Activated gamma-delta T cell treated with anti-CD3 and anti-CD28 coated beads, Interleukin-2, amount 50 U/mL, for 16 hours (primary cell): ENCODE results near the gene AIG1.
"Not testable (repeated sequence)": the region's sequence is repeated elsewhere in the genome, so short reads cannot be mapped to it uniquely, and the experiment has no call there.

Experiments used
- DNase-seq: peaks from one replicate; pipeline ENCODE4 v3.0.0-alpha.2; 2020; ENCODE audit warnings: low read depth

Gene AIG1

DNA sequence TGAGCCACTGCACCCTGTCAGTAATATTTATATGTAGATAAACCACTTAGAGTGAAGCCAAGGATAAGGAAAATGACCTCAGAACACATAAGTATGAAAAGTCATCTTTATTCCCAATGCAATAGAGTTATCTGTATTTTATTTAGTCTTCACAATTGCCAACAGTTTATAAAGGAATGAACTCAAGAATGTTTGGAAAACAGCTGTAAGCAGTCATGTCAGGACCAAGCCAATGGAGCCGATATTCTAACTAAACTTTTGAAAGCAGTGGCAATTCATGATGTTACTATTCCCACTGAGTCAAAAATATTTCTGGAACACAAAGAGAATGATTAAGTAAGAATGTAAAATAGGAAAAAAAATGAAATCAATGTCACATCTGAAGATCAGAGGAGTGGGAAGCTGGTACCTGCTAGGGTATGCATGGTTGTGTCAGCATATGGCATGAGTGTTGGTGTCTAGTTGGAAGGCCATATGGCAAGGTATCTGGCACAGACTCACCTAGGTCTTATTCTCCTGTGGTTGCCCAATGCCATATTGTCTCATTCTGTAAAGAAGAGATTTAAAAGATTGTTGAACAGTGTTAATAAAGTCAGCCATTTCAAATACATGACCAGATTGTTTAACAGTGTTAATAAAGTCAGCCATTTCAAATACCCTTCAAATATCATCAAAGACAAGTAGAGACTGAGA lies 271.6 kb downstream of the AIG1 start:
- no peak for DNase-seq

DNA sequence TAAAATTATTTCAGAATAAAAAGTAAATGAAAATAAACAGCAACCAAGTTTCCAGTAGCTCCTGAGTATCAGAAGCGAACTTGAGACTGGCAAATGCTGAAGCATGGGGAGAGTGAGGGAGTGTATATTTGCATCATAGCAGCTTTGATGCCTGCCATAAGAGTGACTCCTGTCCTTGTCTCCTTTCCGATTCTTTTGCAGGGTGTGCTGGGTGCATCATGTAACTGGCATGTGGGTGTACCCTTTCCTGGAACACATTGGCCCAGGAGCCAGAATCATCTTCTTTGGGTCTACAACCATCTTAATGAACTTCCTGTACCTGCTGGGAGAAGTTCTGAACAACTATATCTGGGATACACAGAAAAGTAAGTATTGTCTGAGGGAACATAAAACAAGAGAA lies 272.4 kb downstream of the AIG1 start:
- DNase-seq: no peak

DNA sequence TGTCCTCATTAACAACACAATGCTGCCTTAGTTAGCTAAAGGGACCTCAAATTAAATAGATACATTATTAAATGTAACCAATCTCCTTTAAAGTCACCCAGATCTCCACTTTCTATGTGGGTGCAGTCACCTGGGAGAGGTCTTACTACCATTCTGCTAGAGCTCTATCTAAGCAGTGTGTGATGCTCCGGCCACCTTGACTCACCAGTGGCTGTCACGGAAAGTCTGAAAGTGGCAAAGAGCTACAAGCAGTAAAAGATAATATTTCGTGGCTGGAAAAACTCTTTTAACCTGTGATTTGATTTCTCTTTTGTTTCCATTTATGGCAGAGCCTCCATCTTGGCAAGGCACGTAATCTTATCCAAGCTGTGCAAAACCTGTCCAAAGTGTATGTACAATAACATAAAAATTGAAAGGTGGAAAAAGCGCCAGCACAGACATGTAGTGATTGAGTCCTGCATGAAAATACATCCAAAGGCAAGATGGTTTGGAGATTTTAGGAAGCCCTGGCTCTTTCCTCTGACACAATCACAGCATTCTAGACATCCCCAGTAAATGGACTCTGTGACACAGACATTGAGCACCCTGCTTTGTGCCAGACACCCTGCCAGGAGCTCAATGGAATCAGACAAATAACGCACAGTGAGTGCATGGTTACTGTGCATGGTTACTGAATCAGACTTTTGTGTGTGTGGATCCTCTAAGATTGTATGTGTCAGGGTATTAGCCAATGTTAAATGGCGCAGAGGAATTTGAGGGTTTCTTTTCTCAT lies 273.2 kb downstream of the AIG1 start:
- DNase-seq: no peak

DNA sequence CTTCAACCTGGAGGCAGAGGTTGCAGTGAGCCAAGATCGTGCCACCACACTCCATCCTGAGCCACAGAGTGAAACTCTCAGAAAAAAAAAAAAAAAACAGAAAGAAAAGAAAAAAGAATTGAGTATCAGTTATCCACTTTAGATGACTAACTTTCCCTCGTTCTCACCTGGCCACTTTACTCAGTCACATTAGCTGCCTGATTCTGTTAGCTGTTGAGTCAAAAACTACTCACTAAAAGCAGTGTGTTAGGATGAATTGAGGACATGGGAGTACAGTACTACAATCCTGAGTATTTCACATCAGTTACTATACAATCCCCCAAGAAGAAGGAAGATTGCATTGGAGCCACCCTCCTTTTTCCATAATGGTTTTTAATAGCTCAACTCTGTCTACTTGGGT lies 275.2 kb downstream of the AIG1 start:
- no peak for DNase-seq

DNA sequence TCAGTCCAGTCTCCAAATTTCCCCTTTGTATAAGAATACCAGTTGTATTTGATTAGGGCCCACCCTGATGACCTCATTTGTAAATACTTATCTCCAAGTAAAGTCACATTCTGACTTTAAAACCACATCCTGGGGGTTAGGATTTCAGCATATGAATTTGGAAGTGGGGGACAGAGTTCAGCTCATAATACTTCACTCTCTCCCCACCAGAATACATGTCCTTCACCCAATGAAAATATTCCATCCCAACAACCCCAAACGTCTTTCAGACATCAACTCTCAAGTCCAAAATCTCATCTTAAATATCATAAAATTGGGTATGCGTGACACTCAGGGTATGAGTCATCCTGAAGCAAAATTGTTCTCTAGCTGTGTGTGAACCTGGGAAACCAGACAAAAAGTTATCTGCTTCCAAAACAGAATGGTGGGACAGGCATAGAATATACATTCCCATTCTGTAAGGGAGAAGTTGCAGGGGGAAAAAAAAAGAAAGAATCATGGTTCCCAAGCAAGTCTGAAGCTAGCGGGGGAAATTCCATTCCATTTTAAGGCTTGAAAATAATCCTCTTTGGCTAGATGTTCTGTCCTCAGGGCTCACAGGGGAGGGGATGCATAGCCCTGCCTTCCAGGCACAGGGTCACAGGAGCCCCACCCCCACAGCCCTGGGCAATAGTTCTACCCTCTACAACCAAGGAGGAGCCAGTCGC lies 275.9 kb downstream of the AIG1 start:
- no peak for DNase-seq

DNA sequence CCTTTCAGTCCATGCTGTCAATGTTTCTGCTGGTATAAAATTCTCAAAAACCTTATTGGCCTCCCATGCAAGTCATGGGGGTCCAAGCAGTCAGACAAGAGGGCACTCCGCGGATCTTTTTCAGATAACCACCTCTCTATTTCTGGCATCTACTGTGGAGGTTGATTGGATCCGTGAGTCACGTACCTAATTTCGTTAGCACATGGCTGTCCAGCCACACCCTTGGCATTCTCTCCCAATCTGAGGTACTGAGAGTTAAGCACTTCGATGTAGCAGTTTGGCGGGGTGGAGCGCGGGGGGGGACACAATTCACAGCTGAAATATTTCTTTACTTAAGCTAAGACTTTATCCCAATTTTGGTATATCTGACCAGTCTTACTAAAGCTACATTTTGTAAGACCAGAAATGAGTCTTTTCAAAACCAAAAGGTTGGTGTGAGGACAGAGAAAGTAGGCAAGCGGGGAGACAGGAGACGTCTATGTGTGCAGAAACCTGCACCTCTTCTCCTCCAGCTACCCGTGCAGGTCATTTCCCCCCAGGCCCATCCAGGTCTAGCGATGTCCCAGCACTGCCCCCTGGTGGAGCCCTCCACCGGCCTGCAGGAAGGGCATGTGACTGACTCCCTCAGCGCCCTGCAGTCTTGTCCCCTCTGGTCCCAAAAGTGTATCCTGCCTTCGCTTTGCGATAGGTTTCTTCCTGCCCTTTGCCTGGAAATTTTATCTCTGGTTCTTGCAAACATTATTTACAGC lies 276.7 kb downstream of the AIG1 start:
- DNase-seq: peak; percentile 27

DNA sequence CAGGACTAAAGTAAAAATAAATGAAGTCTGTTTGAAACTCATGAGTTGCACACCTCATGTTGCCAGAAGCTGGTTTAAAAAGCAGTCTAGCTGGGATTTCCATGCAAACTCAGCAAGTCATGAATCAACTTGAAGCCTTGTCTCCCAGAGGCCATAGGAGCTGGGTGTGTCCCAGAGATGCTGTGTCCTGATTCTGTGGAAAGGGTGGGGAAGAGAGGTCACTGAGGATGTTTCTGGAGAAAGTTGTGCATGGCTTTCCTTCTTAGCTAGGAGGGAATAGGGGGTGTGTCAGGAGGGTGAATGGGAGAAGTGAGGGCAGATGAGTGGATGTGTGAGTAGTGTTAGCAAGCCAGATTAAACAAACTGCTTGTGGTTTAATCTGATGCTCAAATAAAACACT lies 278.5 kb downstream of the AIG1 start:
- no peak for DNase-seq

DNA sequence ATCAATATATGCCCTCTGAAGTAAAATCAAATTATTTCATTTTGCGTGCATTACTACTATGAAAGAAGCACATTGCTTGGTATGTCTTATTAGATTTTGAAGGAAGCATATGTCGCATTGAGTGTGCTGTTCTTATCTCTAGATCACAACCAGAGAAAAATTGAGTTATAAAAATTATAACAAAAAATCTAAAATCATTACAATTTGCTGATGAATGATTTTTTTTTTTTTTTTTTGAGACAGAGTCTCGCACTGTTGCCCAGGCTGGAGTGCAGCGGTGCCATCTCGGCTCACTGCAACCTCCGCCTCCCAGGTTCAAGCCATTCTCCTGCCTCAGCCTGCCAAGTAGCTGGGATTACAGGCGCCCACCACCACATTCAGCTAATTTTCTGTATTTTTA lies 284.8 kb downstream of the AIG1 start:
- DNase-seq: not testable (repeated sequence)

DNA sequence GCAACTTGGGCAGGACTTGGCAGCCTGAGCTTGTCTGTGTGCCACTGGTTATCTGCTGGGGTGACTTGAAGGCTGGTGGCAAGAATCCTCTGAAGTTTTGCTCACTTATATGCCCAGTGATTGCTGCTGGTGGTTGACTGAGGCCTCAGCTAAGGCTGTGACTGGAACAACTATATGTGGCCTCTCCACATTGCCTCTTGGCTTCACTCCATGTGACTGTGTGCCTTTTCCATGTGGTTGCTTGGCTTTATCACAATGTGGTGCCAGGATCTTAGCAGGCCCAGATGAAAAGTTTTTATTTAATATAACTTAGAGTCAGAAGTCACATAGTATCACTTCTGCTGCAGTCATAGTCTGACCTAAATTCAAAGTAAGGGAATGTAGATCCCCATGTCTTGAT lies 285.3 kb downstream of the AIG1 start:
- no peak for DNase-seq

DNA sequence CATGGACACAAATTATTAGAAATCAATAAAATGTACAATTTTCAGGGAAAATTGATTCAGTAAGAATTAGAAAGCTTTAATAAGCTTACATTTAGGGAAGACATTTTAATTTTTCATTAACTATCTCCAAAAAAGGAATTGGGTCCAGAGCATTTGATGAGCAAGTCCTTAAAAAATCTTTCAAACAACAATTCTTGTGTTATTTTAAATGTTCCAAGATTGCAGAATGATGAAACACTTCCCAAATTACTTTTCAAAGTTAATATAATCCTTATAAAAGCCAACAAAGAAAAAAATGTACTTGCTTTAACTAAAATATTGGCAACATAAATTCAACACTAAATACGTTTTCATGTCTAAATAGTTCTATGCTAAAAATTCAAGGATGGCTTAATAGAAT lies 287.8 kb downstream of the AIG1 start:
- no peak for DNase-seq

DNA sequence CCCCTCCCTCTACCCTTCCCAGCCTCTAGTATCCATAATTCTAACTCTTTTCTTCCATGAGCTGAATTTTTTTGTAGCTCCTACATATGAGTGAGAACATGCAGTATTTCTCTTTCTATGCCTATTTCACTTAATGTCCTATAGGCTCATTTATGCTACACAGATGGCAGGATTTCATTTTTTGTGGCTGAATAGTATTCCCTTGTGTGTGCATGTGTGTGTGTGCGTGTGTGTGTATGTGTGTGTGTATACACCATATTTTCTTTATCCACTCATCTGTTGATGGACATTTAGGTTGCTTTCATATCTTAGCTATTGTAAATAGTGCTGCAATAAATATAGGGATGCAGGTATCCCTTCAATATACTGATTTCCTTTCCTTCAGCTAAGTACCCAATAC lies 288.8 kb downstream of the AIG1 start:
- no peak for DNase-seq

DNA sequence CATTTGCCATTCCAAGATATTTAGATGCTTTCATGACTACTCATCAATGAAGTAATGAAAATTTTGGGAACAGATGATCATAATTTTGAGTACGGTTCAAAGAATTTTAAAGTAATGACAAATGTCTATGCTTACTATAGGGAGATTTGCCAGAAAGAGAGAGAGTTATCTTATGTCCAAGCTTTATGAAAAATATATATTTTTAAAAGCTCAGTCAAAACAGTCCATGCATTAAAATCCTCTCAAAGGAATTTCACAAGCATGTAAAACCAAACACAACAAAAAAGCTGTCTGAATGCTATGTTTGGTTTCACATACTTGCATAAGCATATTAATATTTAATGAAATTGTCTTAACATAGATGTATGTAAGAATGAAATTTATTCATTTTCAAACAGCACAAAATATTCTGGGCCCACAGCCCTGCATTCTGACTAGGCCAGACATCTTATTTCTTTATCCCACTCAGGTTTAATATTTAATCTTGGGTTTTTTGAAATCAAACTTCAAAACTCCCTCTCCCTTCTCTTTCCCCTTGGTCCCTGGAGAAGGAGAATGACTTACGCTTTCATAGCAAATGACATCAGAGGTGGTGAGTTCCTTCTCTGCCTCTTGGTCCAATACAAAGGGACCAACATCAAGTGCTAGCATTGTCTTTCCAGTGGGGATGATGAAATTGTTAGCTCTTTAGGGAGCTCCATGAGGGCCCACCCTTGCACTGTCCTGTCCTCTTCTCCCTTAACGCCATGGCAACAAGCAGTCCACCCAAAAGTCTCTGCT lies 295.6 kb downstream of the AIG1 start:
- no peak for DNase-seq

DNA sequence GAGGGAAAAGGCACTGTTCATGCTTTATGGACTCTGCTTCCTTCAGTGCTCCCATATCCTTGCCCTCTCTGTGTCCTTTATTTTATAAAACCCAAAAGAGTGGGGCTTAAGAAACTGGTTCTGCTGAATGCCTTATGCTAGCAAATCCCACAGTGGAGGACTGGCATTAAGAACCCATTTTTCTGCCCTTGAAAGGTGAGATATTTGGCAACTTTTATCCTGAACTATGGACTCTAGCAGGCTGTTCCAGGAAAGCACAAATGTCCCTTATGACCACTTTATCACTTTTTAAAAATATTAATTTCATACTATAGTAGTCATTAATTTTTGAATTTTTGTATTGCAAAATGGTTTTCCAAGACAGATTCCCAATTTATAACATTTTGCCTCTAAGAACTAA lies 296.5 kb downstream of the AIG1 start:
- DNase-seq: no peak

DNA sequence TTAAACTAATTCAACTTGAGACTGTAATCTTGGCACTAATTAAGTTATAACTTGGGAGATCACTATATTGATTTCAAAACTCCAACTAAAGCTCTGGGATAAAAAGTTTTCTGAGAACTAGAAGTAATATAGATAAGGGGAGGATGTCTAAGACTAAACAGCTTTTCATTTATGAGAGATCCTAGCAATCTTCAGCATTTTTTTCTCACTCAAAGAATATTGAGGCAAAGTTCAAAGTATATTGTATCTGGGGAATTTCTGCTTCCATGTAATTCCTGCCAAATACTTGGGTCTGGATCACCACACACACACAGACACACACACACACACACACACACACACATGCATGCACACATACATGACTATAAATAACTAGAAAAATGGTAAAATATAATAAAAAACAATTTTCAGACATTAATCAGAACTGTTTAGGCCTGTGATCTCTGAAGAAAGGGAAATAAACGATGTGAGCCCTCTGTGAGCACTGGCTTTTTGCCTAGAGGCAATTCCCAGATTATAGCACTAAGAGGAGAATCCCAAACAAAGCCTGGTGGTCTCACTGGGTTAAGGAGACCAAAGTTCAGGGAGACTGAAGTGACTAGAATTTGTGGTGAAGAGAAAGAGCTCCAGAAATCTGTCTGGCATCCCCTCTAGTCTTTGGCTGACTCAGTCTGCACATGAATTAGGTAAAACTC lies 297.0 kb downstream of the AIG1 start:
- no peak for DNase-seq

DNA sequence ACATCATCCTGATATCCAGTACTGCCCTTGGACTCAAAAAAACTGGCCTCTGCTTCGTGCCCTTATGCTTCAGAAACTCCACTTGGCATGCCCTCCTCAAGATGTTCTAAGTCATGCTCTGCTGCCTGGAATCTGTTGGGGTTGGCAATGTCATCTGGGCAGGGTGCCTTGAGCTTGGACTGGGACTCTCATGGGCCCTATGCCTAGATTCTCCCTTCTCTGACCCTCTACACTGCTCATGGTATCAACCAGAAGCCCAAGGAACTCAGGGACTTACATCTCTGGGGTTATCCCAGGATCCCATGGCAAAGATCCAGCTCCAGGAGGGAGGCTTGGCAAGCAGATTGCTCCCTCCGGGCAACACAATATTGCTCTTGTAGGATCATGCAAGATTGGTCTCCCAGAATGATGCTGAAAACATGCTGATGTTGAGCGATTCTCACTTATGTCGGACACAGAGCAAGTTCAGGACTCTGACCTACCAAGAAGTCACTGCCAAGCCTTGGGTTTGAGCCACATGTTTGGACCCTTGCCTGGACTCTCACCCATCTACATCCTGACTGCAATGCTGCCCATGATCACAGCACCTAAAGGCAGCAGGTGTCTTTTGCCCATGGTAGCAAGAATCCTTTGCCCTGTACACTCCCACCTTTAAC lies 301.0 kb downstream of the AIG1 start:
- no peak for DNase-seq

DNA sequence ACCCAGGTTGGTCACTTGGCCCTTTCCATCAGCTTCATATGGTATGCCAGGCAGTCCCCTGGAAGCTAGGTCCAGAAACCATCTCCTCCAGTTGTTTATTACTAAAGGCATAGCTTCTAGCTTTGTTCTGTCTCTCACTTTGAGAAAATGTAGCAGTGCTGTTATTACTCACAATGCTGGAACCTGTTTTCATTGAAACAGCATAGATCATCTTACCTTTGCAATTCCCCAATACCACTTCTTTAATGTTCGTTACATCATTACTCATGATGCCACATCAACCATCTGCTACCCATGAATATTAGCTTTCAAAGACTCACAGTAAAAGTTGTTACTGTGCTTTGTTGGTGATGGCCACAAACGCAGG lies 301.5 kb downstream of the AIG1 start:
- no peak for DNase-seq

DNA sequence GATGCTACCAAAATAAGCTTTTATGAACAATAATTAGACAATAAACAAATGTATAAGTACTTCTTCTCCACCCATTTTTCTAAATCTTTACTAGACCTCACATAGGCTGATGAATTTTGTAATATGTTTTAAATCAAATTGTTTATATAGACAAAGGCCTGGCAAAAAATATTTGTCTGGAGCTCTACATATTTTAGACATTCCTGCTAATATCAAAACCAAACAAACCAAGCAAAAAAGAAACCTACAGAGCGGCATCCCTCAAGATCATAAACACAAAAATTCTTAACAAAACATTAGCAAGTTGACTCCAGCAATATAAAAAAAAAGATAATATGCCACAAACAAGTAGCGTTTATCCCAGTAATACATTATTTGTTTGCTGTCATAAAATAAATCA lies 302.6 kb downstream of the AIG1 start:
- no peak for DNase-seq

DNA sequence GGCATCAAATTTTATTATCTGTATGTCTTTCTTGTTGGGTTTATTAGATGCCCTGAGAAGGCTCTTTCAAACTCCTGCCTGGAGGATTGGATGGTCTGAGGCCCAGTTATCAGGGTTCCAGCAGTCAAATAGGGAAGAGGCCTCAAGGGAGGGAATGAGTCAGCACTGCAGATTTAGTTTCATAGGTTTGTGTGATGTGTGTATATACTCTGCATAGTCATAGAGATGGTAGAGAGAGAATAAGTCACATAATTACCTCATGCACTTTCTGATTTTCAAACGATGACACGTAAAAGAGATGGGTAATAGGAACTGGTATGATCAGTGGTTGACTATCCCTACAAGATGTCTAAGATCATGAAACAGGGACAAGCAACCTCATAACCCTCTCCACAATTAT lies 307.7 kb downstream of the AIG1 start:
- DNase-seq: no peak

DNA sequence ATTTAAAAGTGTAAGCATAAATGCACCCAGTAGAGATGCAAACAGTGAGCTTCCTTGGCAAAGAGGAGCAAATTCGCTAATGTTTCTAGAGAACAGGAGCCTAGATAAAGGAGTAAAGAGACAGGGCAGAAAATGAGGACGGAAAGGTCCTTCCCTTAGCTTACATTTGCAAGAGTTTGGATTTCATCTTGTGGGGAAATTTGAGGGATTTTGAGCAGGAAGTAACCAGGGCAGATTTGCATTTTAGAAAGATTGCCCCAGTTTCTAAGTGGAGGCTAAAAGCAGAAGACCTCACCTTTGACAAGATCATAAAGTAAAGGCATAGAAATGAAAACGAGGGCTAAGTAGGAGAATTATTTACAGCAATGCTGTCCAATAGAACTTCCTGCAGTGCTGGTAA lies 309.3 kb downstream of the AIG1 start:
- no peak for DNase-seq

DNA sequence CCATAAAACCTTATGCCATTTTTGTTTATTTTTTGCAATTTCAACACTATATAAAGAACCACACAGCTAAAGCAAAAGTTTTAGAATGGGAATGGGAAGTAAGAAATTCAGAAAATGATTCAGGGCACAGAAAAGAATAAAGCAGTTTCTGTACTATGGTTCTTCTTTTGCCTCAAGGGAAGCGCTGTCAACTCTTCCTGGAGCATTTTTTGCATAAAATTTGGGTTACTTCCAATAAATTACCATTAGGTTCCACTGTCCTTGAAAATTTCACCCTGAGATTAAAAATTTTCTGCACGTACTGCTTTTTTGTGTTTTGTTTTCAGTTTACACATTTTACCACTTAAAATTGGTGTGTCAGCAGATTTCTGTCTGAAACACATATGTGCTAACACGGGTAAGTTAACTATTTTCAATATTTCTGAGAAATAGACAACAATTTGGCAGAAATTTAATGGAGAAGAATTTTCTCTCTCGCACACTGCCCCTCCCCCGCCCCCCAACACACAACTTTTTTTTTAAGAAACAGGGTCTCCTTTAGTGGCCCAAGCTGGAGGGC lies 310.2 kb downstream of the AIG1 start:
- no peak for DNase-seq
